ENCODE data around the gene STRN3.

DNA sequence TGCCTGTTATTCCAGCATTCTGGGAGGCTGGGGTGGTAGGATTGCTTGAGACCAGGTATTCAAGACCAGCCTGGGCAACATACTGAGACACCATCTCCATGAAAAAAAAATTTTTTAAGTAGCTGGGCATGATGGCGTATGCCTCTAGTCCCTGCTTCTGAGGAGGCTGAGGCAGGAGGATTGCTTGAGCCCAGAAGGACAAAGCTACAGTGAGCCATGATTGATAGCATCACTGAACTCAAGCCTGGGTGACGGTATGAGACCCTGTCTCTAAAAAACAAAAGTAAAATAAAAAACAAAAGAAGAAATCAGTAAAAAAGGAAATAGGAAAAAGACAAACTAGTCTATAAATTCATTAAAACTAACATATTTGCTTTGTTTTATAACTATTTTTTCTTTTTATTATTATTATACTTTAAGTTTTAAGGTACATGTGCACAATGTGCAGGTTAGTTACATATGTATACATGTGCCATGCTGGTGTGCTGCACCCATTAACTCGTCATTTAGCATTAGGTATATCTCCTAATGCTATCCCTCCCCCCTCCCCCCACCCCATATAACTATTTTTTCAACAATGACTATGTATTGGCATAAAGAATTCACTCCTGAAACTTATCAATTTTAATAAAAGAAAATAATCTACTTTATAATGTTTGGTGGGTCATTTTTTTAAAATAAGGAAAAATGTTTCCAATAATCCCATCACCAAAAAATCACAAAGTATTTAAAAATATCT lies 16.2 kb downstream of the STRN3 start:
- TF ChIP-seq GLIS3 (CRISPR knock-in tag; IDR thresholded peaks at IDR 0.05) (no peak), BACH2 (CRISPR knock-in tag; IDR thresholded peaks at IDR 0.05; ENCODE audit: borderline replicate concordance) (no peak), ZNF565 (CRISPR knock-in tag; conservative IDR thresholded peaks at IDR 0.05; ENCODE audit: low read depth) (no peak), SNAI2 (CRISPR knock-in tag; IDR thresholded peaks at IDR 0.05) (no peak), PATZ1 (CRISPR knock-in tag; IDR thresholded peaks at IDR 0.05; ENCODE audit: borderline replicate concordance) (no peak), ZFP3 (CRISPR knock-in tag; IDR thresholded peaks at IDR 0.05) (no peak), ZFP30 (CRISPR knock-in tag; IDR thresholded peaks at IDR 0.05) (no peak)

Measured in SK-N-SH treated with all-trans-retinoic acid at 6 μM for 48 hours (cell line).